Dendritic cell treated with granulocyte-macrophage colony-stimulating factor and Interleukin-4, amounts not matched to agents 40 ng/mL and 50 ng/mL, for 4 days (primary cell): ENCODE data around the gene MRNIP.

Experiments
- H3K27ac Mint-ChIP-seq: one replicate; pipeline ENCODE4 v1.8.0; 2022; ENCODE audit warnings: mild to moderate bottlenecking, mixed read lengths
- H3K27me3 Mint-ChIP-seq: one replicate; pipeline ENCODE4 v1.8.0; 2022; ENCODE audit warnings: mild to moderate bottlenecking, mixed read lengths
- H3K36me3 Mint-ChIP-seq: one replicate; pipeline ENCODE4 v1.8.0; 2022; ENCODE audit warnings: low read depth, mixed read lengths
- H3K4me1 Mint-ChIP-seq: one replicate; pipeline ENCODE4 v1.8.0; 2022; ENCODE audit warnings: low read depth, mixed read lengths
- H3K4me3 Mint-ChIP-seq: one replicate; pipeline ENCODE4 v1.8.0; 2022; ENCODE audit warnings: mild to moderate bottlenecking, moderate library complexity, mixed read lengths
- H3K9me3 Mint-ChIP-seq: one replicate; pipeline ENCODE4 v1.8.0; 2022; ENCODE audit warnings: mixed read lengths
- intact Hi-C: fragments of 100-400 bp; cut with micrococcal nuclease; formaldehyde crosslinking; loops from one replicate; pipeline ENCODE4 v1.15.0; 2022

The MRNIP gene

DNA sequence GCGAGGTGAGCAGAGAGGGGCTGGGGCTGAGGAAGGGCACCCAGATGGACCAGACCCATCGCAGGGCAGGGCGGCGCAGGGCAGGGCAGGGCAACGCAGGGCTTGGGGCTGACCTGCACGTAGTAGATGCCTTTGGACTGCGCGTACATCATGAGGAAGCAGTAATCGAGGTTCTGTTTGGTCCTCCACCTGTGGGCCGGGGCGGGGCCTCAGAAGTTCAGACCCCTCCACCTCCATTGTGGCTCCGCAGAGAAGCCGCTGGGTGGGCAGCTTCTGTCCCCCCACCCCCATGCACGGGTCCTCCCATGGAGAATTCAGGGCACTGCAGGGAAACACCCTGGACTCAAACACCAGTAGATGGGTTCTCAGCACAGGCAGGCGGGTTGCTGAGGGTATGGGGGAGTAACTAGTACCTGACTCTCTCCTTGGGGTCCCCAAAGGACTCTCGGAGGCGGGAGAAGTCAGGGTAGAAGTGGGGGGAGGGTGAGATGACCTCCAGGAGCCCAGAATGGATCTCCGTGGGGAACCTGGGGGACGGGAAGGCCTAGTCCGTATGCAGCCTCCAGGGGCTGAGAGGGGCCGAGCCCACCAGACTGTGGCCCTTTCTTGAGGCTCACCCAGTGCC, 58.4 kb downstream of the MRNIP start:
- Mint-ChIP-seq H3K9me3 (no peaks in the 10 kb centered on the region), H3K27ac (no peak overlapping the region), H3K4me1 (peaks cover 49% of the 10 kb centered on the region), H3K36me3 (peaks cover 66% of the 10 kb centered on the region), H3K4me3 (no peak overlapping the region), H3K27me3 (no peaks in the 10 kb centered on the region)
- intact Hi-C loops, result loop anchor here (5.0 kb wide), 2 partner anchors 107 to 292 kb away; partner anchors contain the start of gene TBC1D9B

DNA sequence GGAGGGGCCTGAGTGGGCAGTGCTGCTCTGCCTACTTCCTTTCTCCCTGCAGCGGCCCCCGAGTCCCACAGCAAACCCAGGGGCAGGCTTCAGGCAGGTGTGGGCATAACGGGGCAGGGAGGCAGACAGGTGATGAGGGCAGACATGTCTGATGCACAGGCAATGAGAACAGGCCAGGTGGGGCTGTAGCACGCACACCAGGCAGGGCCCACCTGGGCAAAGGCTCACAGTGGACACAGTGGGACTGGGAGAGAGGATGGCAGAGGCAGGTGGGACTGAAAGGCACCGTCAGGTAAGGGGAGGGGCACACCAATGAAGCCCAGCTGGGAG, 59.0 kb downstream of the MRNIP start:
- Mint-ChIP-seq H3K27me3 (no peaks in the 10 kb centered on the region), H3K36me3 (peaks cover 64% of the 10 kb centered on the region), H3K4me3 (no peak overlapping the region), H3K4me1 (peaks cover 49% of the 10 kb centered on the region), H3K27ac (no peak overlapping the region), H3K9me3 (no peaks in the 10 kb centered on the region)
- intact Hi-C loops, result loop anchor here (5.0 kb wide), 1 partner anchor 37 kb away; no protein-coding TSS in a partner anchor

- Mint-ChIP-seq H3K27ac (no peak overlapping the region), H3K4me1 (peaks cover 49% of the 10 kb centered on the region), H3K9me3 (no peaks in the 10 kb centered on the region), H3K36me3 (peaks cover 64% of the 10 kb centered on the region), H3K27me3 (no peaks in the 10 kb centered on the region), H3K4me3 (no peak overlapping the region)
- intact Hi-C loops, result loop anchor here (5.0 kb wide), 1 partner anchor 37 kb away; no protein-coding TSS in a partner anchor
Measured at GRCh38 chr5:179798771-179799643, 59.6 kb downstream of the MRNIP start.

DNA sequence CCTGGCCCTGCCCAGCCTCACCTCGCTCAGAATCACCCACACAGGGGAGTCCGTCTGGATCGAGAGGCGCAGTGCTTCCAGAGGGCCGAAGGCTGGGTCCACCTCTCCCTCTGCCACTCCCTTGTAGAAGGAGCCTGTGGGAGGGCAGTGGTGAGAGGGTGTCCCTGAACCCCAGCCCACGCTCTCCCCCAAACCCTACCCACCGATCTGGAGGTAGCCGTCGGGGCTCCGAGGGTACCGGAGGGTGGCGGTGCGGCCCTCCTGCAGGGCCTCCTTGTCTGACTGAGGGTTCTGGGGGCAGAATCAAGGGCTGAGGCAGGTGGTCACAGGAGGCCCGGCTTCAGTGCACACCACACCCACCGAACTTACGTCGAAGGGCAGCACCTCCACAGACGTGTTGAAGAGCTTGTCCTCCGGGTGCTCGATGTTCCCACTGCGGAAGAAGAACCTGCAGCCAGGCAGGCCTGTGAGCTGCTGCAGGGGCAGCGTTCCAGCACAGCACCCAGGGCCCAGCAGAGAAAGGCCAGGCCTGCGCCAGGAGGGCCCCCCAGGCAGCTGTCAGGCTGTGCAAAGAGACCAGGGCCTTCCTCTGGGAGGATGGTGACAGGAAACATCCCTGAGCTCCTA, 60.4 kb downstream of the MRNIP start:
- Mint-ChIP-seq H3K27me3 (no peaks in the 10 kb centered on the region), H3K4me3 (no peak overlapping the region), H3K4me1 (peaks cover 49% of the 10 kb centered on the region), H3K27ac (no peak overlapping the region), H3K36me3 (peaks cover 64% of the 10 kb centered on the region), H3K9me3 (no peaks in the 10 kb centered on the region)
- intact Hi-C loops, result loop anchor here (5.0 kb wide), 1 partner anchor 36 kb away; no protein-coding TSS in a partner anchor

GRCh38 chr5:179797741-179798140, 60.9 kb downstream of the MRNIP start:
- H3K27me3 Mint-ChIP-seq, result no peaks in the 10 kb centered on the region
- H3K9me3 Mint-ChIP-seq, result no peaks in the 10 kb centered on the region
- peaks cover 64% of the 10 kb centered on the region for H3K36me3 Mint-ChIP-seq
- peaks cover 49% of the 10 kb centered on the region for H3K4me1 Mint-ChIP-seq
- intact Hi-C loops, result loop anchor here (5.0 kb wide), 1 partner anchor 35 kb away; no protein-coding TSS in a partner anchor
- no peak overlapping the region for H3K4me3 Mint-ChIP-seq
- H3K27ac Mint-ChIP-seq, result no peak overlapping the region

GRCh38 chr5:179796877-179797608, 61.6 kb downstream of the MRNIP start:
- intact Hi-C loops, result loop anchor here (5.0 kb wide), 1 partner anchor 35 kb away; no protein-coding TSS in a partner anchor
- H3K27me3 Mint-ChIP-seq, result no peaks in the 10 kb centered on the region
- peak overlapping the region; percentile 59 for H3K27ac Mint-ChIP-seq
- peak overlapping the region; percentile 55 for H3K4me3 Mint-ChIP-seq
- no peaks in the 10 kb centered on the region for H3K9me3 Mint-ChIP-seq
- peaks cover 57% of the 10 kb centered on the region for H3K36me3 Mint-ChIP-seq
- H3K4me1 Mint-ChIP-seq, result peaks cover 49% of the 10 kb centered on the region

DNA sequence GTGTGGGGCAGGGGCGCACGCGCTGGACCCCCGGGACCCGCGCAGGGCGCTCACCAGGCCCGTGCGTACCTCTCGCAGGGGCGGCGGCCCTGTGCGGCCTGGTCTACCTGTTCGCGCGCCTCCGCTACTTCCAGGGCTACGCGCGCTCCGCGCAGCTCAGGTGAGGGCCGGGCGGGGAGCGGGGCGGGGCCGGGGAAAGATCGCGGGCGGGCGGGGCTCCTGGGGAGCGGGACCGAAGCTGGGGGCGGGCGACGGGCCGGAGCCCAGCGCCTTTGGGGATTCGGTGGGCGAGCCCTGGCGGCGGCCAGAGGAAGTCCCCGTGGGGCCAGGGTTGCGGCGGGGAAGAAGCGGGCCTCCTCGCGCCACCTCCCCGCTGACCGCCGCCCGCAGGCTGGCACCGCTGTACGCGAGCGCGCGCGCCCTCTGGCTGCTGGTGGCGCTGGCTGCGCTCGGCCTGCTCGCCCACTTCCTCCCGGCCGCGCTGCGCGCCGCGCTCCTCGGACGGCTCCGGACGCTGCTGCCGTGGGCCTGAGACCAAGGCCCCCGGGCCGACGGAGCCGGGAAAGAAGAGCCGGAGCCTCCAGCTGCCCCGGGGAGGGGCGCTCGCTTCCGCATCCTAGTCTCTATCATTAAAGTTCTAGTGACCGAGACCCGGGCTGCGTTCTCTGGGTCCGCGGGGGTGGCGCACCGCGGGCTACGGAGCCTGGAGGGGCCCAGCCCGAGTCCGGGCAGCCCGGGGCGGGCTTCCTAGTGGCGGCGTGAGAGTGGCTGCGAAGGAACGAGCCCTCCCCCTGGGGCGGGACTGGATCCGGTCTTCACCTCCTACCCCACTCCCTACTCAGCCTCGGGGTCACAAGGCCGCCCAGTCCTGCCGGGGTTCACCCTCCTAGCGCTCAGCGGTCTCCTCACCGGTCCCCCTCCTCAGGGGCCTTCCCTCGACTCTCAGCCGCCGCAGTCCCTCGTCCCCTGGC, 62.5 kb downstream of the MRNIP start:
- Mint-ChIP-seq H3K27me3 (no peaks in the 10 kb centered on the region), H3K4me3 (peak overlapping the region; percentile 72), H3K9me3 (no peaks in the 10 kb centered on the region), H3K4me1 (peaks cover 52% of the 10 kb centered on the region), H3K27ac (peak overlapping the region; percentile 59), H3K36me3 (peaks cover 48% of the 10 kb centered on the region)
- intact Hi-C loops, result loop anchor here (5.0 kb wide), 1 partner anchor 34 kb away; no protein-coding TSS in a partner anchor

- Mint-ChIP-seq H3K9me3 (no peaks in the 10 kb centered on the region), H3K4me1 (peaks cover 53% of the 10 kb centered on the region), H3K27me3 (no peaks in the 10 kb centered on the region), H3K27ac (peak overlapping the region; percentile 94), H3K36me3 (peaks cover 39% of the 10 kb centered on the region), H3K4me3 (peak overlapping the region; percentile 72)
- intact Hi-C loops, result loop anchor here (5.0 kb wide), 1 partner anchor 33 kb away; no protein-coding TSS in a partner anchor
Measured at GRCh38 chr5:179795049-179795862, 63.4 kb downstream of the MRNIP start.

DNA sequence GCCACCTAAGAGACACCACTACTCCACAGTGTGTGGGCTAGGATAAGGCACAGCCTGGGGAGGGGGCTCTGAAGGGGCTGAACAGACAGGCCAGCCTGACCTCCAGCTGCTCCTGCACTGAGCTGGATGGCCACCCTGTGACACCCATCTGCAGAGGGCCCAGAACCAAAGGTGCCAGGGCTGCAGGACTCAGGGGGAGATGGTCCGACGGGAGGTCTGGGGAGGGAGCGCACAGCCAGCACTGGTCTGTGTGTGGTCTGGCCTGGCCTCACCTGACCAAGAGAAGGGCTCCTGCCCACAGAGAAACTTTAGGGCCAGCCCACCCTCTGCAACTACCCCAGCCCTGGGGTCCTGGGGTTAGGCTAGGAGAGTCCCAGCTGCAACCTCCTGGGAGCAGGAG, 64.0 kb downstream of the MRNIP start:
- H3K4me3 Mint-ChIP-seq, result peak overlapping the region; percentile 72
- no peaks in the 10 kb centered on the region for H3K9me3 Mint-ChIP-seq
- H3K36me3 Mint-ChIP-seq, result peaks cover 32% of the 10 kb centered on the region
- no peaks in the 10 kb centered on the region for H3K27me3 Mint-ChIP-seq
- H3K4me1 Mint-ChIP-seq, result peaks cover 53% of the 10 kb centered on the region
- peak overlapping the region; percentile 94 for H3K27ac Mint-ChIP-seq
- intact Hi-C loops, result loop anchor here (5.0 kb wide), 1 partner anchor 62 kb away; the partner anchor contains the start of gene MAML1

- no peaks in the 10 kb centered on the region for H3K27me3 Mint-ChIP-seq
- peaks cover 53% of the 10 kb centered on the region for H3K4me1 Mint-ChIP-seq
- peak overlapping the region; percentile 72 for H3K4me3 Mint-ChIP-seq
- intact Hi-C loops, result loop anchor here (5.0 kb wide), 1 partner anchor 62 kb away; the partner anchor contains the start of gene MAML1
- peaks cover 28% of the 10 kb centered on the region for H3K36me3 Mint-ChIP-seq
- H3K27ac Mint-ChIP-seq, result peak overlapping the region; percentile 94
- no peaks in the 10 kb centered on the region for H3K9me3 Mint-ChIP-seq
Measured at GRCh38 chr5:179794171-179794570, 64.4 kb downstream of the MRNIP start.

- Mint-ChIP-seq H3K27ac (peak within 1 kb of the TSS; percentile 94), H3K27me3 (no peaks in the 10 kb centered on the region), H3K4me3 (peak within 1 kb of the TSS; percentile 72), H3K36me3 (peaks cover 22% of the 10 kb centered on the region), H3K9me3 (no peaks in the 10 kb centered on the region), H3K4me1 (peaks cover 53% of the 10 kb centered on the region)
- intact Hi-C loops, result loop anchor here (2.0 to 5.0 kb wide), 2 partner anchors 17 to 61 kb away; partner anchors contain the start of gene MAML1
Measured at GRCh38 chr5:179793468-179794139, 65.0 kb downstream of the MRNIP start, which contains the start of gene LTC4S. Gene LTC4S, plus strand, starts transcription at chr5:179793986. Its CDS starts 95 bp downstream, at chr5:179794081.
